HG03159 (cell line): Measurements from ENCODE around the gene COMMD10.
"Not testable (repeated sequence)": the region's sequence is repeated elsewhere in the genome, so short reads cannot be mapped to it uniquely, and the experiment has no call there.

Source experiments
- ATAC-seq: cut with Tn5 transposase; IDR thresholded peaks from one replicate; pipeline ENCODE4 v1.9.1; 2021; ENCODE audit warnings: mild to moderate bottlenecking, moderate library complexity; ENCODE audit not compliant: unreplicated experiment

The COMMD10 gene

GRCh38 chr5:116084871-116085715 is at the start of gene COMMD10:
Gene COMMD10 (plus strand): TSS chr5:116085025.
- ATAC-seq = peak; percentile 89

- ATAC-seq = no peak
Observed at GRCh38 chr5:116035123-116035522, 49.7 kb upstream of the COMMD10 start.

- ATAC-seq = no peak
Observed at GRCh38 chr5:116037236-116037822, 47.5 kb upstream of the COMMD10 start.

GRCh38 chr5:116038817-116039216 is 46.0 kb upstream of the COMMD10 start:
- peak; percentile 78 for ATAC-seq

- ATAC-seq = no peak
Observed at GRCh38 chr5:116042375-116042774, 42.5 kb upstream of the COMMD10 start.

GRCh38 chr5:116044073-116044472 is 40.8 kb upstream of the COMMD10 start:
- no peak for ATAC-seq

GRCh38 chr5:116045821-116046220 is 39.0 kb upstream of the COMMD10 start:
- ATAC-seq = no peak

GRCh38 chr5:116046261-116046660 is 38.6 kb upstream of the COMMD10 start:
- ATAC-seq = no peak

- ATAC-seq = no peak
Observed at GRCh38 chr5:116046823-116047222, 38.0 kb upstream of the COMMD10 start.

GRCh38 chr5:116058346-116058936 is 26.4 kb upstream of the COMMD10 start:
- ATAC-seq = no peak

GRCh38 chr5:116062352-116062751 is 22.5 kb upstream of the COMMD10 start:
- no peak for ATAC-seq

GRCh38 chr5:116063950-116064349 is 20.9 kb upstream of the COMMD10 start:
- no peak for ATAC-seq

GRCh38 chr5:116068028-116068632 is 16.7 kb upstream of the COMMD10 start:
- peak; percentile 63 for ATAC-seq

GRCh38 chr5:116071211-116071610 is 13.6 kb upstream of the COMMD10 start:
- ATAC-seq = no peak

GRCh38 chr5:116075191-116075831 is 9.5 kb upstream of the COMMD10 start:
- ATAC-seq = no peak

- ATAC-seq = peak; percentile 99
Observed at GRCh38 chr5:116076496-116076895, 8.3 kb upstream of the COMMD10 start.

GRCh38 chr5:116078199-116078598 is 6.6 kb upstream of the COMMD10 start:
- no peak for ATAC-seq

- ATAC-seq = peak; percentile 15
Observed at GRCh38 chr5:116084287-116084691, 536 bp upstream of the COMMD10 start.

GRCh38 chr5:116086309-116086708 is 1.5 kb downstream of the COMMD10 start:
- ATAC-seq = not testable (repeated sequence)

- ATAC-seq = no peak
Observed at GRCh38 chr5:116088062-116088461, 3.2 kb downstream of the COMMD10 start.

- ATAC-seq = no peak
Observed at GRCh38 chr5:116090302-116090701, 5.5 kb downstream of the COMMD10 start.
